HL-60 (cell line): ENCODE data around the gene FUZ.

ENCODE experiments used
- GABPA ChIP-seq: IDR thresholded peaks from 2 replicates; pipeline ENCODE4 v1.6.1; 2012; ENCODE audit warnings: low read depth
- POLR2AphosphoS5 ChIP-seq: IDR thresholded peaks from 2 replicates; pipeline ENCODE4 v1.6.1; 2012; ENCODE audit warnings: low read depth
- SPI1 ChIP-seq: IDR thresholded peaks from 2 replicates; pipeline ENCODE4 v1.6.1; 2012; ENCODE audit warnings: low read depth, mild to moderate bottlenecking, borderline replicate concordance
- TF ChIP-seq, protein P1 (sequence below): IDR thresholded peaks from one replicate; pipeline ENCODE4 v1.5.1; 2011; ENCODE audit warnings: low read length, control low read depth, inconsistent platforms; ENCODE audit not compliant: insufficient read depth
- TF ChIP-seq, protein P2 (sequence below): IDR thresholded peaks from 2 replicates; pipeline ENCODE4 v1.6.1; 2012; ENCODE audit warnings: low read depth; ENCODE audit not compliant: insufficient replicate concordance

DNA sequence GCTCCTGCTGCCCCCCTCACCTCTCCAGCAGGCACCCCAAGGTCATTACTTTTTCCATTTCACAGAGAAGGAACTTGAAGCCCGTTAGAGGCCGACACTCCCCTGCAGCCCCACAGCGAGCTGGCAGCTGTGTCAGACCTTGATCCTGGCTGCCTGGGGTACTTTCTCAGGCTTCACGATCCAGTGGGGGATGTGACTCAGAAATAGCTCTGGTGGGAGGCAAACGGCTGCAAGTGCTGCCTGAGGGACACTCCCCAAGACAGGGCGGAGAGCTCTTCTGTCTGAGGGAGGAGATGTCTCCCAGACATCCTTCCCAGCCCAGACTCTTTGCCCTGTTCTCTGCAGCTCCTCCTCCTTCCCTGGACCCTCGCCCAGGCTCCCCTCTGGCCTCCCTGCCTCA lies 54.8 kb downstream of the FUZ start:
- TF ChIP-seq, protein P1, sequence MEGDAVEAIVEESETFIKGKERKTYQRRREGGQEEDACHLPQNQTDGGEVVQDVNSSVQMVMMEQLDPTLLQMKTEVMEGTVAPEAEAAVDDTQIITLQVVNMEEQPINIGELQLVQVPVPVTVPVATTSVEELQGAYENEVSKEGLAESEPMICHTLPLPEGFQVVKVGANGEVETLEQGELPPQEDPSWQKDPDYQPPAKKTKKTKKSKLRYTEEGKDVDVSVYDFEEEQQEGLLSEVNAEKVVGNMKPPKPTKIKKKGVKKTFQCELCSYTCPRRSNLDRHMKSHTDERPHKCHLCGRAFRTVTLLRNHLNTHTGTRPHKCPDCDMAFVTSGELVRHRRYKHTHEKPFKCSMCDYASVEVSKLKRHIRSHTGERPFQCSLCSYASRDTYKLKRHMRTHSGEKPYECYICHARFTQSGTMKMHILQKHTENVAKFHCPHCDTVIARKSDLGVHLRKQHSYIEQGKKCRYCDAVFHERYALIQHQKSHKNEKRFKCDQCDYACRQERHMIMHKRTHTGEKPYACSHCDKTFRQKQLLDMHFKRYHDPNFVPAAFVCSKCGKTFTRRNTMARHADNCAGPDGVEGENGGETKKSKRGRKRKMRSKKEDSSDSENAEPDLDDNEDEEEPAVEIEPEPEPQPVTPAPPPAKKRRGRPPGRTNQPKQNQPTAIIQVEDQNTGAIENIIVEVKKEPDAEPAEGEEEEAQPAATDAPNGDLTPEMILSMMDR: no peak
- TF ChIP-seq POLR2AphosphoS5: no peak
- TF ChIP-seq, protein P2, sequence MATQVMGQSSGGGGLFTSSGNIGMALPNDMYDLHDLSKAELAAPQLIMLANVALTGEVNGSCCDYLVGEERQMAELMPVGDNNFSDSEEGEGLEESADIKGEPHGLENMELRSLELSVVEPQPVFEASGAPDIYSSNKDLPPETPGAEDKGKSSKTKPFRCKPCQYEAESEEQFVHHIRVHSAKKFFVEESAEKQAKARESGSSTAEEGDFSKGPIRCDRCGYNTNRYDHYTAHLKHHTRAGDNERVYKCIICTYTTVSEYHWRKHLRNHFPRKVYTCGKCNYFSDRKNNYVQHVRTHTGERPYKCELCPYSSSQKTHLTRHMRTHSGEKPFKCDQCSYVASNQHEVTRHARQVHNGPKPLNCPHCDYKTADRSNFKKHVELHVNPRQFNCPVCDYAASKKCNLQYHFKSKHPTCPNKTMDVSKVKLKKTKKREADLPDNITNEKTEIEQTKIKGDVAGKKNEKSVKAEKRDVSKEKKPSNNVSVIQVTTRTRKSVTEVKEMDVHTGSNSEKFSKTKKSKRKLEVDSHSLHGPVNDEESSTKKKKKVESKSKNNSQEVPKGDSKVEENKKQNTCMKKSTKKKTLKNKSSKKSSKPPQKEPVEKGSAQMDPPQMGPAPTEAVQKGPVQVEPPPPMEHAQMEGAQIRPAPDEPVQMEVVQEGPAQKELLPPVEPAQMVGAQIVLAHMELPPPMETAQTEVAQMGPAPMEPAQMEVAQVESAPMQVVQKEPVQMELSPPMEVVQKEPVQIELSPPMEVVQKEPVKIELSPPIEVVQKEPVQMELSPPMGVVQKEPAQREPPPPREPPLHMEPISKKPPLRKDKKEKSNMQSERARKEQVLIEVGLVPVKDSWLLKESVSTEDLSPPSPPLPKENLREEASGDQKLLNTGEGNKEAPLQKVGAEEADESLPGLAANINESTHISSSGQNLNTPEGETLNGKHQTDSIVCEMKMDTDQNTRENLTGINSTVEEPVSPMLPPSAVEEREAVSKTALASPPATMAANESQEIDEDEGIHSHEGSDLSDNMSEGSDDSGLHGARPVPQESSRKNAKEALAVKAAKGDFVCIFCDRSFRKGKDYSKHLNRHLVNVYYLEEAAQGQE: no peak
- no peak for TF ChIP-seq GABPA
- TF ChIP-seq SPI1: no peak
